ENCODE results near the gene ZFAND6.

- TF ChIP-seq, protein P1, sequence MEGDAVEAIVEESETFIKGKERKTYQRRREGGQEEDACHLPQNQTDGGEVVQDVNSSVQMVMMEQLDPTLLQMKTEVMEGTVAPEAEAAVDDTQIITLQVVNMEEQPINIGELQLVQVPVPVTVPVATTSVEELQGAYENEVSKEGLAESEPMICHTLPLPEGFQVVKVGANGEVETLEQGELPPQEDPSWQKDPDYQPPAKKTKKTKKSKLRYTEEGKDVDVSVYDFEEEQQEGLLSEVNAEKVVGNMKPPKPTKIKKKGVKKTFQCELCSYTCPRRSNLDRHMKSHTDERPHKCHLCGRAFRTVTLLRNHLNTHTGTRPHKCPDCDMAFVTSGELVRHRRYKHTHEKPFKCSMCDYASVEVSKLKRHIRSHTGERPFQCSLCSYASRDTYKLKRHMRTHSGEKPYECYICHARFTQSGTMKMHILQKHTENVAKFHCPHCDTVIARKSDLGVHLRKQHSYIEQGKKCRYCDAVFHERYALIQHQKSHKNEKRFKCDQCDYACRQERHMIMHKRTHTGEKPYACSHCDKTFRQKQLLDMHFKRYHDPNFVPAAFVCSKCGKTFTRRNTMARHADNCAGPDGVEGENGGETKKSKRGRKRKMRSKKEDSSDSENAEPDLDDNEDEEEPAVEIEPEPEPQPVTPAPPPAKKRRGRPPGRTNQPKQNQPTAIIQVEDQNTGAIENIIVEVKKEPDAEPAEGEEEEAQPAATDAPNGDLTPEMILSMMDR (IDR thresholded peaks at IDR 0.05) = no peak
- no peak for TF ChIP-seq ZFX (IDR thresholded peaks at IDR 0.05; ENCODE audit: borderline replicate concordance)
Observed at GRCh38 chr15:80185152-80185551, 125.7 kb downstream of the ZFAND6 start.
